H9 (cell line): Measurements from ENCODE around the gene IL3. TPM values are rescaled to one million over a fixed set of nuclear protein-coding genes. Genes with fewer than 3 reads are reported as not detected.

Experiments
- DNase-seq: peaks from one replicate; pipeline ENCODE4 v3.0.0-alpha.2; 2017
- H2AFZ ChIP-seq: one replicate; pipeline ENCODE4 v1.6.1; 2013; ENCODE audit warnings: mild to moderate bottlenecking, low read length, control low read depth, moderate library complexity
- H2AK5ac ChIP-seq: 2 replicates; pipeline ENCODE4 v1.6.1; 2013; ENCODE audit warnings: low read length, control low read depth, mixed read lengths; ENCODE audit not compliant: insufficient read length
- H2BK120ac ChIP-seq: one replicate; pipeline ENCODE4 v1.6.1; 2013; ENCODE audit warnings: low read depth, mild to moderate bottlenecking, low read length, control low read depth, inconsistent platforms; ENCODE audit not compliant: poor library complexity, severe bottlenecking
- H2BK12ac ChIP-seq: 2 replicates; pipeline ENCODE4 v1.6.1; 2013; ENCODE audit warnings: low read length, control low read depth, mixed read lengths, low read depth; ENCODE audit not compliant: insufficient read length
- H2BK15ac ChIP-seq: 2 replicates; pipeline ENCODE4 v1.6.1; 2013; ENCODE audit warnings: low read depth, low read length, control low read depth
- H2BK20ac ChIP-seq: one replicate; pipeline ENCODE4 v1.6.1; 2013; ENCODE audit warnings: low read depth, mild to moderate bottlenecking, low read length, control low read depth, inconsistent platforms; ENCODE audit not compliant: poor library complexity, severe bottlenecking
- H2BK5ac ChIP-seq: 2 replicates; pipeline ENCODE4 v1.6.1; 2013; ENCODE audit warnings: low read length, control low read depth, mixed read lengths; ENCODE audit not compliant: insufficient read length
- H3K14ac ChIP-seq: 2 replicates; pipeline ENCODE4 v1.6.1; 2013; ENCODE audit warnings: low read length, control low read depth; ENCODE audit not compliant: insufficient read depth
- H3K18ac ChIP-seq: 2 replicates; pipeline ENCODE4 v1.6.1; 2013; ENCODE audit warnings: low read depth, mild to moderate bottlenecking, mixed read lengths, low read length, control low read depth; ENCODE audit not compliant: insufficient read length
- H3K23ac ChIP-seq: 2 replicates; pipeline ENCODE4 v1.6.1; 2013; ENCODE audit warnings: low read length, control low read depth, mixed read lengths, low read depth; ENCODE audit not compliant: insufficient read length
- H3K23me2 ChIP-seq: 2 replicates; pipeline ENCODE4 v1.6.1; 2013; ENCODE audit warnings: low read depth, mild to moderate bottlenecking, mixed read lengths, low read length, control low read depth; ENCODE audit not compliant: insufficient read length, poor library complexity, severe bottlenecking
- H3K27ac ChIP-seq: 2 replicates; pipeline ENCODE4 v1.5.1; 2013; ENCODE audit warnings: low read length, control low read depth, mixed read lengths, low read depth; ENCODE audit not compliant: insufficient read length
- H3K27me3 ChIP-seq: 2 replicates; pipeline ENCODE4 v1.6.1; 2013; ENCODE audit warnings: low read length, control low read depth, inconsistent platforms; ENCODE audit not compliant: insufficient read depth
- H3K4ac ChIP-seq: 2 replicates; pipeline ENCODE4 v1.6.1; 2013; ENCODE audit warnings: low read depth, mild to moderate bottlenecking, control low read depth, inconsistent platforms, low read length, moderate library complexity
- H3K4me1 ChIP-seq: 2 replicates; pipeline ENCODE4 v1.6.1; 2013; ENCODE audit warnings: low read length, control low read depth, inconsistent platforms; ENCODE audit not compliant: insufficient read depth
- H3K4me2 ChIP-seq: 2 replicates; pipeline ENCODE4 v1.6.1; 2013; ENCODE audit warnings: low read length, control low read depth, mixed read lengths; ENCODE audit not compliant: insufficient read length, insufficient read depth
- H3K56ac ChIP-seq: 2 replicates; pipeline ENCODE4 v1.6.1; 2013; ENCODE audit warnings: low read depth, mild to moderate bottlenecking, mixed read lengths, low read length, control low read depth; ENCODE audit not compliant: insufficient read length
- H3K79me1 ChIP-seq: 2 replicates; pipeline ENCODE4 v1.6.1; 2013; ENCODE audit warnings: low read depth, mild to moderate bottlenecking, moderate library complexity, low read length, control low read depth, inconsistent platforms; ENCODE audit not compliant: insufficient read depth, poor library complexity, severe bottlenecking
- H3K79me2 ChIP-seq: 2 replicates; pipeline ENCODE4 v1.6.1; 2013; ENCODE audit warnings: low read length, control low read depth, inconsistent platforms; ENCODE audit not compliant: insufficient read depth
- H3K9ac ChIP-seq: 2 replicates; pipeline ENCODE4 v1.6.1; 2013; ENCODE audit warnings: low read length, control low read depth, mixed read lengths; ENCODE audit not compliant: insufficient read length; ENCODE audit errors: extremely low read depth
- H3K9me3 ChIP-seq: one replicate; pipeline ENCODE4 v1.6.1; 2013; ENCODE audit warnings: low read depth, low read length, inconsistent platforms; ENCODE audit not compliant: control insufficient read depth
- H3T11ph ChIP-seq: one replicate; pipeline ENCODE4 v1.6.1; 2013; ENCODE audit warnings: mild to moderate bottlenecking, low read length, control low read depth, inconsistent platforms
- H4K20me1 ChIP-seq: one replicate; pipeline ENCODE4 v1.6.1; 2013; ENCODE audit not compliant: control insufficient read depth, insufficient read length, insufficient read depth
- H4K5ac ChIP-seq: 2 replicates; pipeline ENCODE4 v1.6.1; 2013; ENCODE audit warnings: low read depth, mild to moderate bottlenecking, mixed read lengths, low read length, control low read depth; ENCODE audit not compliant: insufficient read length
- H4K8ac ChIP-seq: replicated peaks from 2 replicates; pipeline ENCODE4 v1.6.1; 2013; ENCODE audit warnings: low read length, control low read depth, mixed read lengths, low read depth; ENCODE audit not compliant: insufficient read length
- H4K91ac ChIP-seq: 2 replicates; pipeline ENCODE4 v1.6.1; 2013; ENCODE audit warnings: low read depth, mild to moderate bottlenecking, moderate library complexity, mixed read lengths, low read length, control low read depth; ENCODE audit not compliant: insufficient read length
- H3K27ac Mint-ChIP-seq, 3 experiments: 2 replicates in 2 of 3; 3 replicates in 1 of 3; pipeline ENCODE4 v1.8.0; 2020 to 2021; ENCODE audit warnings: mixed read lengths in 3 of 3, mild to moderate bottlenecking in 1 of 3, moderate library complexity in 1 of 3
- H3K27me3 Mint-ChIP-seq: 2 replicates; pipeline ENCODE4 v1.8.0; 2021; ENCODE audit warnings: low read depth, mild to moderate bottlenecking, moderate library complexity, mixed read lengths
- H3K36me3 Mint-ChIP-seq, 3 experiments: 2 replicates in 2 of 3; 3 replicates in 1 of 3; pipeline ENCODE4 v1.8.0; 2020 to 2021; ENCODE audit warnings: low read depth in 3 of 3, mixed read lengths in 3 of 3; ENCODE audit not compliant: insufficient read depth in 1 of 3
- H3K4me1 Mint-ChIP-seq, 2 experiments: 2 replicates each; pipeline ENCODE4 v1.8.0; 2020; ENCODE audit warnings: mixed read lengths in 2 of 2
- H3K4me3 Mint-ChIP-seq, 2 experiments: 2 replicates in 1 of 2; 3 replicates in 1 of 2; pipeline ENCODE4 v1.8.0; 2020 to 2021; ENCODE audit warnings: mild to moderate bottlenecking in 2 of 2, mixed read lengths in 2 of 2, moderate library complexity in 1 of 2
- H3K9me3 Mint-ChIP-seq, 2 experiments: 2 replicates in 1 of 2; 3 replicates in 1 of 2; pipeline ENCODE4 v1.8.0; 2020; ENCODE audit warnings: mild to moderate bottlenecking in 2 of 2, mixed read lengths in 2 of 2, moderate library complexity in 1 of 2
- WGBS: extraction: QIAGEN DNeasy Blood & Tissue Kit; methylation state at CpG from one replicate; pipeline ENCODE4 v1.1.7; 2013; ENCODE audit warnings: missing lambda C conversion rate, low lambda C conversion rate, mixed read lengths; ENCODE audit not compliant: insufficient read length; ENCODE audit errors: extremely low coverage; 5-methylcytosine and 5-hydroxymethylcytosine counted together
- total RNA-seq: library from RNA; stranded (reverse); gene quantifications from 2 replicates; pipeline ENCODE4 v1.2.1, GENCODE V29; 2021
- TF ChIP-seq, protein P1 (sequence below): fragments of 200-600 bp; sonication (generic); conservative IDR thresholded peaks from 3 replicates; pipeline ENCODE4 v1.8.0; 2021; ENCODE audit warnings: antibody characterized with exemption, mild to moderate bottlenecking

The IL3 gene
- total RNA-seq, 1 experiment from 2014 or later, result not detected

DNA sequence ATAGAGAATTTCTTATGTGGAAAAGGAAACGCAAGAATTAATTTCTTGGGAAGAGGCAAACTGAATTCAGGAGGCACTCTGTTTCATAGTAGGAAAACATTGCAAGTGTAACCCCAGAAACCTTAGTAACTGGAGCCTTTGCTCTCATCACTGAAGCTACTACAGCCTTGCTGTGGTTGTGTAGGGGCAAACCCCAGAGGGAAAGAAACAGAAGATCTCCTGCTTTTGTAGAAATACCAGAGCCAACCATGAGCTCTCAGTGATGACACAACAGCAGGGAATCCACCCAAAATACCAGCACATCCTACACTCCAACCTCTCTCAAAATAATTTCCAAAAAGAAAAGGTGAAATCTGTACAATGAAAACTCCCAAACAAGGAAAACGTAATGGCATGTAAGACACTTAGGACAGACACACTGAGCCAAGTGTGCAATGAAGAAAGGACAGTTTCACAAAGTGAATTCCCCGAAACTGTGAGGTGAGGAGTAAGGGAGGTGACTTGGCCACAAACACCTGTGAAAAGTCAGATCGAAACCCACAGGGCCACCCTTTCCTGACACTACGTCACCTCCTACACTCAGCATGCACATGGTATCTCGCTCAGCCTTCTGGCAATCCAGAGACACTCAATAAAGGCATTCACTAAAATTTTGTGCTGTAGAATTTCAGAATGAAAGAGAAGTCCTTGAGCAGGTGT is 40.4 kb upstream of the IL3 start:
- no peak overlapping the region for H2BK15ac ChIP-seq
- H4K91ac ChIP-seq, result no peak overlapping the region
- H3K4me2 ChIP-seq, result no peak overlapping the region
- no CpG with 5 or more reads among the region's 6 CpGs for WGBS
- no peaks in the 10 kb centered on the region for H3K79me1 ChIP-seq
- no peak overlapping the region for H2BK12ac ChIP-seq
- H3K27me3 Mint-ChIP-seq, result peaks cover 4% of the 10 kb centered on the region; the same call in 1 of the 2 replicates
- no peak for DNase-seq
- no peak overlapping the region for H3K4me3 Mint-ChIP-seq
- no peaks in the 10 kb centered on the region for H3K4me1 ChIP-seq
- no peak overlapping the region for H3K27ac Mint-ChIP-seq
- H2BK120ac ChIP-seq, result no peak overlapping the region
- H3K23ac ChIP-seq, result no peak overlapping the region
- H3T11ph ChIP-seq, result no peak overlapping the region
- no peaks in the 10 kb centered on the region for H3K79me2 ChIP-seq
- H2AK5ac ChIP-seq, result no peak overlapping the region
- H4K20me1 ChIP-seq, result no peaks in the 10 kb centered on the region
- TF ChIP-seq, protein P1, sequence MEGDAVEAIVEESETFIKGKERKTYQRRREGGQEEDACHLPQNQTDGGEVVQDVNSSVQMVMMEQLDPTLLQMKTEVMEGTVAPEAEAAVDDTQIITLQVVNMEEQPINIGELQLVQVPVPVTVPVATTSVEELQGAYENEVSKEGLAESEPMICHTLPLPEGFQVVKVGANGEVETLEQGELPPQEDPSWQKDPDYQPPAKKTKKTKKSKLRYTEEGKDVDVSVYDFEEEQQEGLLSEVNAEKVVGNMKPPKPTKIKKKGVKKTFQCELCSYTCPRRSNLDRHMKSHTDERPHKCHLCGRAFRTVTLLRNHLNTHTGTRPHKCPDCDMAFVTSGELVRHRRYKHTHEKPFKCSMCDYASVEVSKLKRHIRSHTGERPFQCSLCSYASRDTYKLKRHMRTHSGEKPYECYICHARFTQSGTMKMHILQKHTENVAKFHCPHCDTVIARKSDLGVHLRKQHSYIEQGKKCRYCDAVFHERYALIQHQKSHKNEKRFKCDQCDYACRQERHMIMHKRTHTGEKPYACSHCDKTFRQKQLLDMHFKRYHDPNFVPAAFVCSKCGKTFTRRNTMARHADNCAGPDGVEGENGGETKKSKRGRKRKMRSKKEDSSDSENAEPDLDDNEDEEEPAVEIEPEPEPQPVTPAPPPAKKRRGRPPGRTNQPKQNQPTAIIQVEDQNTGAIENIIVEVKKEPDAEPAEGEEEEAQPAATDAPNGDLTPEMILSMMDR, result no peak
- H3K56ac ChIP-seq, result no peak overlapping the region
- no peaks in the 10 kb centered on the region for H3K9me3 ChIP-seq
- no peak overlapping the region for H3K27ac ChIP-seq
- H2BK20ac ChIP-seq, result no peak overlapping the region
- no peaks in the 10 kb centered on the region for H3K9me3 Mint-ChIP-seq
- peaks cover 0 to 6% of the 10 kb centered on the region in 2 experiments; a peak in 2 of 4 replicates for H3K4me1 Mint-ChIP-seq
- no peaks in the 10 kb centered on the region for H3K36me3 Mint-ChIP-seq
- H3K18ac ChIP-seq, result no peak overlapping the region
- no peak overlapping the region for H2BK5ac ChIP-seq
- no peak overlapping the region for H3K14ac ChIP-seq
- H4K5ac ChIP-seq, result no peak overlapping the region
- no peaks in the 10 kb centered on the region for H3K23me2 ChIP-seq
- no peaks in the 10 kb centered on the region for H3K27me3 ChIP-seq
- no peak overlapping the region for H3K9ac ChIP-seq
- H4K8ac ChIP-seq, result no peak overlapping the region
- H2AFZ ChIP-seq, result no peak overlapping the region
- H3K4ac ChIP-seq, result no peak overlapping the region
